GM12801 (cell line): ENCODE results near the gene MAD1L1.

Experiments
- TF ChIP-seq, protein P1 (sequence below): IDR thresholded peaks from one replicate; pipeline ENCODE4 v1.5.1; 2011; ENCODE audit warnings: control low read depth; ENCODE audit not compliant: insufficient read length; ENCODE audit errors: extremely low read depth

The MAD1L1 gene

DNA sequence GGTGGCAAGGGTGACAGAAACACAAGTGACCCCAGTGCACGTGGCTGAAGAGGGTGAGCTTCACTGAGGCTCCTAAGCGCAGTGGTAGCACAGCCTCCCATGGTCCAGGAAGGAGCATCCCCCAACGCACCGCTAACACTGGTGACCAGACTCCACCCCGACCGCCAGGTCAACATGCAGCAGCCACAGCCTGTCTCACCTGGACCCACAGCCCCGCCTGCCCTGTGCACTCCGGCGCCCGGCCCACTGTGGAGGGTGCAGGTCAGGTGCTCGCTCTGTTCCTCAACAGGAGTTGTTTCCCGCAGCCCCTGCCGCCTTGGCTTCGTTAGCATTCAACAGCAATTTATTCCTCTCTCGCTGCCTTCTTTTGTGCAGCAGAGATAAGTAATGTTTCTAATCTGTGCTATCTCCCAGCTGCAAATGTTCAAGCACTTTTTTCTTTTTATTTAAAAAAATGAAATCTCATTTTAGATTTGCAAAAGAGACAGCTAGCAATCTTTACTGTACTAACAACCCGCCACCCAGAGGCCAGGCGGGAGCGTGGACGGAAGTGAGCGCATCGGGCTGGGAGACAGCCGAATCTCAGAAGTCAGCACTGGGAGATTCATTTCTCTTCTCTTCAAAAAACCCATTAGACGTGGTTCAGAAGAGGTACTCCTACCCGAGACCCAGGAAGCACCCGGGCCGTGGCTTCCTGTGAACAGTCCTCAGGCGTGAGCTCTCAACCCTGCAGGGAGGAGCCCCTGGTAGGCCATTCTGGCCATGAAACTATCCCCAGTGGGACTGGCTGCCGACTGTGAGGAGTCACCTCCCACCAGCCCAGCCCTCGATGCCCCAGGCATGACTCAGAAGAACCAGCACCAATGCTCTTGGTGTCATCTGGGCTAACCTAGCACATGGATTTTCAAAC, 133.4 kb downstream of the MAD1L1 start:
- TF ChIP-seq, protein P1, sequence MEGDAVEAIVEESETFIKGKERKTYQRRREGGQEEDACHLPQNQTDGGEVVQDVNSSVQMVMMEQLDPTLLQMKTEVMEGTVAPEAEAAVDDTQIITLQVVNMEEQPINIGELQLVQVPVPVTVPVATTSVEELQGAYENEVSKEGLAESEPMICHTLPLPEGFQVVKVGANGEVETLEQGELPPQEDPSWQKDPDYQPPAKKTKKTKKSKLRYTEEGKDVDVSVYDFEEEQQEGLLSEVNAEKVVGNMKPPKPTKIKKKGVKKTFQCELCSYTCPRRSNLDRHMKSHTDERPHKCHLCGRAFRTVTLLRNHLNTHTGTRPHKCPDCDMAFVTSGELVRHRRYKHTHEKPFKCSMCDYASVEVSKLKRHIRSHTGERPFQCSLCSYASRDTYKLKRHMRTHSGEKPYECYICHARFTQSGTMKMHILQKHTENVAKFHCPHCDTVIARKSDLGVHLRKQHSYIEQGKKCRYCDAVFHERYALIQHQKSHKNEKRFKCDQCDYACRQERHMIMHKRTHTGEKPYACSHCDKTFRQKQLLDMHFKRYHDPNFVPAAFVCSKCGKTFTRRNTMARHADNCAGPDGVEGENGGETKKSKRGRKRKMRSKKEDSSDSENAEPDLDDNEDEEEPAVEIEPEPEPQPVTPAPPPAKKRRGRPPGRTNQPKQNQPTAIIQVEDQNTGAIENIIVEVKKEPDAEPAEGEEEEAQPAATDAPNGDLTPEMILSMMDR, result no peak

DNA sequence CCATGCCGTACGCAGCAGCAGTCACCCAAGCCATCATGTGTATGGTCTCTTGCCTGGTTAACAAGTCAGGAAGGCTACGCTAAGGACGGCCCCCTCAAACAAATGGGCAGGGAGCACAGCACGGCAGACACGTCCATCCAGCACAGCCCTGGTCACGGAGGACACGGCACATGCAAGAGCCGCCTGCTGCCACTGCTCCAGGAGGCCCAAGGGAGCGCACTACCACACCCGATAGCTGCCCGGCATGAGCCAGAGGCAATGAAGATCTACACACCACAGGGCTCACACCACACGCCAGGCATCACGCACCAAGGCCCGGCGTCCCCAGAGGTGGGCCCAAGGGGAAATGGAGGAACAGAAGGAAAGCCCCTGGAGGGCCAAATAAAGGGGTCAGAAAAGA, 134.2 kb downstream of the MAD1L1 start:
- TF ChIP-seq, protein P1, result no peak

DNA sequence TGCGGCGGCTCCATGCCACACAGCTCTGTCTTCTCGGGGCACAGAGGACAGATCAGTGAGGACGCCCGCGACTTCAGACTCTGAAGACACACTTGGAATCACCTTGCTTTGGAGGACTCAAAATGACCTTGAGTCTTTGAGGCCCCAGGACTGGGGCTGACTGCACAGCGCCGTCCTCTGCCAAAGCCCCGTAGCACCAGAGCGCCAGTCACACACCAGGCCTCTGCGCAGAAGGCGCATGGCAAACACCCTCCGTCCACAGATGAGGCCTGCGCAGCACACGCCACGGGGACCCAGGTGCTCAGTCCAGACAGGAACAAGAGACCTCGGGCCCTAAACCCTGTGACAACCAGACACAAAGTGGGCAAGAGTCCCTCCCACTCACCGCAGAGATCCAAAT, 134.7 kb downstream of the MAD1L1 start:
- TF ChIP-seq, protein P1, result no peak

DNA sequence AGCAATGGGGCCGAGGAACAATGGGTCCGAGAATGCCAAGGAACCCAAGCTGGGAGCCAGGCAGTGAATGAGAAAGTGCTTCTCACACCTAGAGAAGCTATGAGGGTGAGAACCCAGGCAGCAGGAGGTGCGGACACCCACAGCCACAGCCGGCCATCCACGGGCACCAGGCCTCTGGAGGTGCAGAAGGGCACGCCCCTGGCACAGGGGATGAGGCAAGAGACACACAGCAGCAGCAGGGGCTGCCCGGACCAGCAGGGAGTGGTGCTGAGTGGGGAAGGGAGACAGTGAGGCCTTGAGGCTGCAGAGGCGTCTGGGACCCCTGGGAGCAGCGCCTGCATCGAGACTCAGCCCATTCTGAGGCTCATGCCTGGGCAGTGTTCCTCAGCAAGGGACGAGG, 135.3 kb downstream of the MAD1L1 start:
- TF ChIP-seq, protein P1, result no peak

DNA sequence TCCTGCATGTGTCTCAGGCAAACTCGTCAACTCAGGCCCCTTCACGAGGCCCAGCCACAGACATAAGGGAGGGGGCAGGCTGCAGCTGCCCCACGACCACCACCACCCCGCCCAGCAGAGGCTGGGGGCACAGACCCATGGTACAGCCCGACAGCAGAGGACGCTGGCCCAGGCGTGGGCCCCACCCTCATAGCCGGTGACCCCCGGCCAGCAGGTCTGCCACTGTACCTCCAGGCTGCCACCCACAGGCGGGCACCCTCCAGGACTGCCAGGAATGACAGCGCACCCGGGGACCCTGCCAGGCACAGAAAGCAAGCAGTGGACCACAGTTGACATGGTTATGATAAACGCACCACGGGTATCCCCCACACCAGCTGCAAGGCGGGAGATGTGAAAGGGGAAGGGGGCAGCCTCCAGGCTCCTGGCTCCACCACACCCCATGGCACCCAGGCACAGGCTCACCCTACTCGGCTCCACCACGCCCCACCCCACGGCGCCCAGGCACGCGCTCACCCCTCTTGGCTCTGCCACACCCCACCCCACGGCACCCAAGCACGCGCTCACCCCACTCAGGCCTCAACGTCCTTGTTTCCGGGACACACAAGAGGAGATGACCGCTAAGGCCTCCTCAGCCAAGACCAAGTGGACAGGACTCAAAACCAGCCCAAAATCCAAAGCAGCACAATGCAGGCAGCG, 135.9 kb downstream of the MAD1L1 start:
- TF ChIP-seq, protein P1, result no peak

DNA sequence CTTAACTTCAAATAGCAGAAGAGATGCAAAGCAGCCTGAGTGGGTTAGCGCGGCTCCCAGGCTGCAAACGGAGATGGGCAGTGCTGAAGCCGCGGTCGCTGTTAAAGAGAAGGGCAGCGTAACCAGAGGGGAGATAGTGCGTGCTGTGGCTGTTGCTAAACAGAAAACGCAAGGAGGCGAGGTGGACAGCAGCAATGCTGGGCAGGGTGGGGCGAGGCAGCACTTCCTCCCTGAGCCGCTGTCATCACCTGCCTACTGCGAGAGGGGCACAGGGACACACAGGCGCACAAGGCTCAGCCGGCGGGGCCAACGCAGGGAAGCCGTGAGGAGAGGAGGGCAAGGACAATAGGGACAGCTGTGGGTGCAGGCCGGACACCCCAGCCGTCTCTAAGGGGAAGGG, 137.3 kb downstream of the MAD1L1 start:
- TF ChIP-seq, protein P1, result no peak

DNA sequence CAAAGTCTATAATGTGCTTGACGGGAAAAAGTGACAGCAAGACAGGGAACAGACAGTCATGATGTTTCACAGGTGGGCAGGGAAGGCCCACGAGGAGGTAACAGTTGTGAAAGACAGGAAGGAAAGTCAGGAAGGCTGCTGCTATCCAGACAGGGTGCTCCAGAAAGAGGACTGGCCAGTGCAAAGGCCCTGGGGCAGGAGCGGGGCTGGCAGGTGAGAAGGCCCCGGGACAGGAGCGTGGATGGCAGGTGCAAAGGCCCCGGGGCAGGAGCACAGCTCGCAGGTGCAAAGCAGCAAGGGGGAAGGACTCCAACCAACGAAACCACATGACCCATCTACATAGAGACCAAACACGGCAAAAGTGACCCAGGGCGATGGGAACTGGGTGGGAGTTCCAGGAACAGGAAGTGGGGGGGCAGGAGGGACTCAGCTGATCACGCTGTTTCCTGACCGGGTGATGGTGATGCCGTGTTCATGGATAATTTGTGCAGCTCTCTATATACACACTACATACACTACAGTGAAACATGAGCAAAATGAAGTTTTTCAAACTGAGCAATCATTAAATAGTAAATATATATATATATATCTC, 138.2 kb downstream of the MAD1L1 start:
- TF ChIP-seq, protein P1, result no peak
